Muscle layer of colon (tissue), 2 donors: Measurements from ENCODE around the gene APP.

ENCODE experiments used
- H3K27ac ChIP-seq: one replicate; pipeline ENCODE4 v1.7.0; 2013; ENCODE audit warnings: low read depth, mild to moderate bottlenecking, low read length, moderate library complexity
- H3K27me3 ChIP-seq, 2 donors: one replicate each; pipeline ENCODE4 v1.7.0; 2013; ENCODE audit warnings: low read length in 2 of 2, mild to moderate bottlenecking in 2 of 2; ENCODE audit not compliant: insufficient read depth in 2 of 2, control insufficient read depth in 1 of 2
- H3K36me3 ChIP-seq: one replicate; pipeline ENCODE4 v1.7.0; 2013; ENCODE audit warnings: mild to moderate bottlenecking, low read length; ENCODE audit not compliant: insufficient read depth
- H3K4me1 ChIP-seq: one replicate; pipeline ENCODE4 v1.7.0; 2013; ENCODE audit warnings: mild to moderate bottlenecking, low read length; ENCODE audit not compliant: insufficient read depth
- H3K4me3 ChIP-seq, 2 donors: one replicate each; pipeline ENCODE4 v1.7.0; 2013; ENCODE audit warnings: low read length in 2 of 2, low read depth in 1 of 2, mild to moderate bottlenecking in 1 of 2, moderate library complexity in 1 of 2
- H3K9ac ChIP-seq: one replicate; pipeline ENCODE4 v1.7.0; 2013; ENCODE audit warnings: low read length
- H3K9me3 ChIP-seq: one replicate; pipeline ENCODE4 v1.7.0; 2013; ENCODE audit warnings: mild to moderate bottlenecking, low read length
- donor health status: abdominal sarcoma.
- donor health status: Adenocarcinoma of cecum.

APP gene

DNA sequence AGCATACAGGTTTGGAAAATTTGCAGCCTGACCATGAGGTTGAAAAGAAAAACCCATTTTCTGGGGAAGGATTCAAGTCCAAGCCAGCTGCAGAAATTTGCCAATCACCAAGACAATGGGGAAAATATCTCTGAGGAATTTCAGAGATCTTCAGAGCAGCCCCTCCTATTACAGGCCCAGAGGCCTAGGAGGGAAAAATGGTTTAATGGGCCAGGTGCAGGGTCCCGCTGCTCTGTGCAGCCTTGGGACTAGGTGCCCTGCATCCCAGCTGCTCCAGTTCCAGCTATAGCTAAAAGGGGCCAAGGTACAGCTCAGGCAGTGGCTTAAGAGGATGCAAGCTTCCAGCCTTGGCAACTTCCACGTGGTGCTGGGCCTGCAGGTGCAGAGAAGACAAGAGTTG is 322.3 kb downstream of the APP start:
- Histone ChIP-seq H3K4me3 (no peak overlapping the region), H3K27ac (no peak overlapping the region), H3K36me3 (no peaks in the 10 kb centered on the region), H3K9ac (no peak overlapping the region), H3K9me3 (no peaks in the 10 kb centered on the region), H3K4me1 (peaks cover 10% of the 10 kb centered on the region), H3K27me3 (no peaks in the 10 kb centered on the region)

GRCh38 chr21:25845729-25846256 is 324.8 kb downstream of the APP start:
- Histone ChIP-seq H3K4me3 (no peak overlapping the region), H3K9me3 (no peaks in the 10 kb centered on the region), H3K36me3 (no peaks in the 10 kb centered on the region), H3K9ac (no peak overlapping the region), H3K27ac (no peak overlapping the region), H3K4me1 (peaks cover 10% of the 10 kb centered on the region), H3K27me3 (no peaks in the 10 kb centered on the region)

- Histone ChIP-seq H3K9me3 (no peaks in the 10 kb centered on the region), H3K36me3 (no peaks in the 10 kb centered on the region), H3K9ac (no peak overlapping the region), H3K27me3 (no peaks in the 10 kb centered on the region), H3K4me1 (peaks cover 19% of the 10 kb centered on the region), H3K4me3 (no peak overlapping the region), H3K27ac (no peak overlapping the region)
These were observed 327.6 kb downstream of the APP start for GRCh38 chr21:25842925-25843324.

- peak overlapping the region; percentile 39 for H3K27ac ChIP-seq
These were observed 331.8 kb downstream of the APP start for GRCh38 chr21:25838809-25839208.

GRCh38 chr21:25837533-25838265 is 332.9 kb downstream of the APP start:
- no peak overlapping the region for H3K9ac ChIP-seq
- no peaks in the 10 kb centered on the region for H3K36me3 ChIP-seq
- peaks cover 22% of the 10 kb centered on the region for H3K4me1 ChIP-seq
- no peak overlapping the region for H3K4me3 ChIP-seq
- peak overlapping the region; percentile 50 for H3K27ac ChIP-seq
- no peaks in the 10 kb centered on the region for H3K27me3 ChIP-seq
- peaks cover 3% of the 10 kb centered on the region for H3K9me3 ChIP-seq

More at GRCh38 chr21:25838809-25839208, 331.8 kb downstream of the APP start:
- Histone ChIP-seq H3K9me3 (no peaks in the 10 kb centered on the region), H3K36me3 (no peaks in the 10 kb centered on the region), H3K4me1 (peaks cover 22% of the 10 kb centered on the region), H3K4me3 (no peak overlapping the region), H3K27me3 (no peaks in the 10 kb centered on the region), H3K9ac (no peak overlapping the region)

GRCh38 chr21:25836396-25836795 is 334.2 kb downstream of the APP start:
- no peak overlapping the region for H3K9ac ChIP-seq
- no peak overlapping the region for H3K4me3 ChIP-seq
- H3K27ac ChIP-seq, result peak overlapping the region; percentile 50
- H3K9me3 ChIP-seq, result peaks cover 3% of the 10 kb centered on the region
- H3K36me3 ChIP-seq, result no peaks in the 10 kb centered on the region
- H3K27me3 ChIP-seq, result no peaks in the 10 kb centered on the region
- H3K4me1 ChIP-seq, result peaks cover 22% of the 10 kb centered on the region

GRCh38 chr21:25834381-25834780 is 336.2 kb downstream of the APP start:
- Histone ChIP-seq H3K27me3 (no peaks in the 10 kb centered on the region), H3K36me3 (no peaks in the 10 kb centered on the region), H3K9me3 (peaks cover 3% of the 10 kb centered on the region), H3K4me1 (peaks cover 22% of the 10 kb centered on the region), H3K27ac (no peak overlapping the region), H3K9ac (no peak overlapping the region), H3K4me3 (no peak overlapping the region)

DNA sequence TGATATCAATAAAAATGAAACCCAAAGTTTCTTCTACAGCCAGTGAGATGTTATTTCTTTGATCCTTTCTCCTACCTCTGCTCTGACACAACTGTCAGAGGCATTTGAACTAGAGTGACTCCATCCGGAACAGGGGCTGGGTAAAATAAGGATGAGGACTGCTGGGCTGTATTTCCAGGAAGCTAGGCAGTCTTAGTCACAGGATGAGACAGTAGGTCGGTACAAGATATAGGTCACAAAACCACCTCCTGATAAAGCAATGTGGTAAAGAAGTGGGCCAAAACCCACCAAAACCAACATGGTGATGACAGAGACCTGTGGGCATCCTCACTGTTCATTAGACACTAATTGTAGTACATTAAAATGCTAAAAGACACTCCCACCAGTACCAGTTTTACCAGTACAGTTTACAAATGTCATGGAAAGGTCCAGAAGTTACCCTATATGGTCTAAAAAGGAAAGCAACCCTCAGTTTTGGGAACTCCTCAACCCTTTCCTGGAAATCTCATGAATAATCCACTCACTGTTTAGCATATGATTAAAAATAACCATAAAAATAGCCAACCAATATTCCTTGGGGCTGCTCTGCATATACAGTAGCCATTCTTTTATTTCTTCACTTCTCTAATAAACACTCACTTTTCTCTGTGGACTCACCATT is 339.1 kb downstream of the APP start:
- Histone ChIP-seq H3K27me3 (no peaks in the 10 kb centered on the region), H3K4me1 (peaks cover 8% of the 10 kb centered on the region), H3K9ac (no peak overlapping the region), H3K4me3 (no peak overlapping the region), H3K36me3 (no peaks in the 10 kb centered on the region), H3K9me3 (peaks cover 3% of the 10 kb centered on the region), H3K27ac (no peak overlapping the region)
